ENCODE data around the gene SSH2.

DNA sequence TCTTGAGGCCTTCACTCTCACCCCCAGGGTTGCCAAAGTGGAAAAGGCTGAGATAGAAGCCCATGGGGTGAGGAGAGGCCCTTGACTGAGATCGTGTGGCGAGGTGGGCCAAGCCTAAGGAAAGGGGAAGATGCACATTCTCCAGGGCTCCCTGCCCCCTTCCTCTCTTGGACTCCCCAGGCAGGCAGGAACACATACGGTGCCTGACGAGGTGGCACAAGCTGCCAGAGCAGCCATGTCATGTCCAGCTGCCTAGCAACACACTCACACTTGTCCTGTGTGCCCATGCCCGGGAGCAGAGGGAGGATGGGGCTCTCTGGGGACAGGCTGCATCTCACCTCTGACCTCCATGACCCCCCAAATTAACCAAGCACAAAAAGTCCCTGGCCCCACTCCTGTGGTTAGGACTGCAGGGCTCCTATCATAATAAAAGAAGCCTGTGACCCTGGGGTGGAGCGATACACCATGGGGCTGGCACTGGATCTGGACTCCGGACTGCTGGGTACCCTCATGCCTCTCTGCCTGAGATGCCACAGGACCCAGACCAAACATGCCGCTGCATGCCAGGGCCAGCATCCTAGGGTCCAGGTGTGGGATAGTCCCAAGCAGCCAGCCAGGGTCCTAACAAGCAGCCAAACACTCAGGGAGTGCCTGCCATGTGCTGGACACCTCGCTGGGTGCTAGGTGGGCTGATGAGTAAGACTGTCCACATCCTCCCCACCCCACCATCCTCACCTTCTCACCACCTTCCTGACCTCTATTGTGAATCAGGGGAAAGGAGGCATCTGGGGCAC is 343.2 kb downstream of the SSH2 start:
- no peak for TF ChIP-seq GABPA (IDR thresholded peaks at IDR 0.05; ENCODE audit: low read depth)
- TF ChIP-seq, protein P1, sequence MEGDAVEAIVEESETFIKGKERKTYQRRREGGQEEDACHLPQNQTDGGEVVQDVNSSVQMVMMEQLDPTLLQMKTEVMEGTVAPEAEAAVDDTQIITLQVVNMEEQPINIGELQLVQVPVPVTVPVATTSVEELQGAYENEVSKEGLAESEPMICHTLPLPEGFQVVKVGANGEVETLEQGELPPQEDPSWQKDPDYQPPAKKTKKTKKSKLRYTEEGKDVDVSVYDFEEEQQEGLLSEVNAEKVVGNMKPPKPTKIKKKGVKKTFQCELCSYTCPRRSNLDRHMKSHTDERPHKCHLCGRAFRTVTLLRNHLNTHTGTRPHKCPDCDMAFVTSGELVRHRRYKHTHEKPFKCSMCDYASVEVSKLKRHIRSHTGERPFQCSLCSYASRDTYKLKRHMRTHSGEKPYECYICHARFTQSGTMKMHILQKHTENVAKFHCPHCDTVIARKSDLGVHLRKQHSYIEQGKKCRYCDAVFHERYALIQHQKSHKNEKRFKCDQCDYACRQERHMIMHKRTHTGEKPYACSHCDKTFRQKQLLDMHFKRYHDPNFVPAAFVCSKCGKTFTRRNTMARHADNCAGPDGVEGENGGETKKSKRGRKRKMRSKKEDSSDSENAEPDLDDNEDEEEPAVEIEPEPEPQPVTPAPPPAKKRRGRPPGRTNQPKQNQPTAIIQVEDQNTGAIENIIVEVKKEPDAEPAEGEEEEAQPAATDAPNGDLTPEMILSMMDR (IDR thresholded peaks at IDR 0.05), result no peak
- no peak for TF ChIP-seq EP300 (IDR thresholded peaks at IDR 0.05; ENCODE audit: borderline replicate concordance in 1 of 2, low read depth in 1 of 2, low read length in 1 of 2)
- no peak for TF ChIP-seq TAF1 (IDR thresholded peaks at IDR 0.05; ENCODE audit: borderline replicate concordance, low read depth, low read length)
- no peak for TF ChIP-seq RAD21 (IDR thresholded peaks at IDR 0.05; ENCODE audit: low read length)
- TF ChIP-seq, protein P2, sequence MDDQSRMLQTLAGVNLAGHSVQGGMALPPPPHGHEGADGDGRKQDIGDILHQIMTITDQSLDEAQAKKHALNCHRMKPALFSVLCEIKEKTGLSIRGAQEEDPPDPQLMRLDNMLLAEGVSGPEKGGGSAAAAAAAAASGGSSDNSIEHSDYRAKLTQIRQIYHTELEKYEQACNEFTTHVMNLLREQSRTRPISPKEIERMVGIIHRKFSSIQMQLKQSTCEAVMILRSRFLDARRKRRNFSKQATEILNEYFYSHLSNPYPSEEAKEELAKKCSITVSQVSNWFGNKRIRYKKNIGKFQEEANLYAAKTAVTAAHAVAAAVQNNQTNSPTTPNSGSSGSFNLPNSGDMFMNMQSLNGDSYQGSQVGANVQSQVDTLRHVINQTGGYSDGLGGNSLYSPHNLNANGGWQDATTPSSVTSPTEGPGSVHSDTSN (IDR thresholded peaks at IDR 0.05), result no peak
- TF ChIP-seq, protein P3, sequence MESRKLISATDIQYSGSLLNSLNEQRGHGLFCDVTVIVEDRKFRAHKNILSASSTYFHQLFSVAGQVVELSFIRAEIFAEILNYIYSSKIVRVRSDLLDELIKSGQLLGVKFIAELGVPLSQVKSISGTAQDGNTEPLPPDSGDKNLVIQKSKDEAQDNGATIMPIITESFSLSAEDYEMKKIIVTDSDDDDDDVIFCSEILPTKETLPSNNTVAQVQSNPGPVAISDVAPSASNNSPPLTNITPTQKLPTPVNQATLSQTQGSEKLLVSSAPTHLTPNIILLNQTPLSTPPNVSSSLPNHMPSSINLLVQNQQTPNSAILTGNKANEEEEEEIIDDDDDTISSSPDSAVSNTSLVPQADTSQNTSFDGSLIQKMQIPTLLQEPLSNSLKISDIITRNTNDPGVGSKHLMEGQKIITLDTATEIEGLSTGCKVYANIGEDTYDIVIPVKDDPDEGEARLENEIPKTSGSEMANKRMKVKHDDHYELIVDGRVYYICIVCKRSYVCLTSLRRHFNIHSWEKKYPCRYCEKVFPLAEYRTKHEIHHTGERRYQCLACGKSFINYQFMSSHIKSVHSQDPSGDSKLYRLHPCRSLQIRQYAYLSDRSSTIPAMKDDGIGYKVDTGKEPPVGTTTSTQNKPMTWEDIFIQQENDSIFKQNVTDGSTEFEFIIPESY (IDR thresholded peaks at IDR 0.05; ENCODE audit: borderline replicate concordance, low read depth), result no peak
- no peak for TF ChIP-seq RFX5 (IDR thresholded peaks at IDR 0.05; ENCODE audit: low read length)
- no peak for TF ChIP-seq EZH2phosphoT487 (IDR thresholded peaks at IDR 0.05; ENCODE audit: borderline replicate concordance, low read depth)
- no peak for TF ChIP-seq FOXJ3 (CRISPR knock-in tag; IDR thresholded peaks at IDR 0.05)
- no peak for TF ChIP-seq SIN3A (IDR thresholded peaks at IDR 0.05; ENCODE audit: borderline replicate concordance, low read depth, low read length)
- TF ChIP-seq, protein P4, sequence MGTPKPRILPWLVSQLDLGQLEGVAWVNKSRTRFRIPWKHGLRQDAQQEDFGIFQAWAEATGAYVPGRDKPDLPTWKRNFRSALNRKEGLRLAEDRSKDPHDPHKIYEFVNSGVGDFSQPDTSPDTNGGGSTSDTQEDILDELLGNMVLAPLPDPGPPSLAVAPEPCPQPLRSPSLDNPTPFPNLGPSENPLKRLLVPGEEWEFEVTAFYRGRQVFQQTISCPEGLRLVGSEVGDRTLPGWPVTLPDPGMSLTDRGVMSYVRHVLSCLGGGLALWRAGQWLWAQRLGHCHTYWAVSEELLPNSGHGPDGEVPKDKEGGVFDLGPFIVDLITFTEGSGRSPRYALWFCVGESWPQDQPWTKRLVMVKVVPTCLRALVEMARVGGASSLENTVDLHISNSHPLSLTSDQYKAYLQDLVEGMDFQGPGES (IDR thresholded peaks at IDR 0.05; ENCODE audit: low read depth, low read length), result no peak
- TF ChIP-seq TEAD4 (IDR thresholded peaks at IDR 0.05; ENCODE audit: borderline replicate concordance, insufficient read depth), result no peak

All from SK-N-SH (cell line).